Trophoblast cell (in vitro differentiated cells and primary cell): ENCODE data around the gene ECHDC1.

ENCODE experiments used
- DNase-seq, 2 donors: peaks; one replicate each; pipeline ENCODE4 v3.0.0-alpha.2; 2016
- H2AFZ ChIP-seq: 2 replicates; pipeline ENCODE4 v1.6.1; 2013; ENCODE audit warnings: low read length, moderate library complexity, mild to moderate bottlenecking; ENCODE audit not compliant: insufficient read depth, poor library complexity
- H2AK5ac ChIP-seq: 2 replicates; pipeline ENCODE4 v1.6.1; 2013; ENCODE audit warnings: mild to moderate bottlenecking, low read length
- H2BK120ac ChIP-seq: 2 replicates; pipeline ENCODE4 v1.6.1; 2013; ENCODE audit warnings: low read length, mild to moderate bottlenecking, moderate library complexity; ENCODE audit not compliant: insufficient read depth, poor library complexity
- H2BK12ac ChIP-seq: 2 replicates; pipeline ENCODE4 v1.6.1; 2013; ENCODE audit warnings: mild to moderate bottlenecking, low read length, moderate library complexity
- H2BK5ac ChIP-seq: 2 replicates; pipeline ENCODE4 v1.6.1; 2013; ENCODE audit warnings: low read length, low read depth, moderate library complexity, mild to moderate bottlenecking; ENCODE audit not compliant: poor library complexity
- H3K14ac ChIP-seq: 2 replicates; pipeline ENCODE4 v1.6.1; 2013; ENCODE audit warnings: mild to moderate bottlenecking, low read length
- H3K18ac ChIP-seq: 2 replicates; pipeline ENCODE4 v1.6.1; 2013; ENCODE audit warnings: mild to moderate bottlenecking, low read length
- H3K23ac ChIP-seq: 2 replicates; pipeline ENCODE4 v1.6.1; 2013; ENCODE audit warnings: low read length
- H3K27ac ChIP-seq: 2 replicates; pipeline ENCODE4 v1.5.1; 2013; ENCODE audit warnings: low read depth, mild to moderate bottlenecking, inconsistent platforms, low read length, moderate library complexity
- H3K27me3 ChIP-seq: 2 replicates; pipeline ENCODE4 v1.6.1; 2013; ENCODE audit warnings: inconsistent platforms, mild to moderate bottlenecking, low read length, moderate library complexity; ENCODE audit not compliant: insufficient read depth
- H3K36me3 ChIP-seq, 2 experiments: 1 replicate in 1 of 2; 2 replicates in 1 of 2; pipeline ENCODE4 v1.6.1; 2013; ENCODE audit warnings: low read length in 2 of 2, mild to moderate bottlenecking in 2 of 2, moderate library complexity in 1 of 2; ENCODE audit not compliant: insufficient read depth in 2 of 2, control insufficient read depth in 1 of 2
- H3K4ac ChIP-seq: 2 replicates; pipeline ENCODE4 v1.6.1; 2013; ENCODE audit warnings: low read depth, mild to moderate bottlenecking, low read length, moderate library complexity
- H3K4me1 ChIP-seq, 2 experiments: 1 replicate in 1 of 2; 2 replicates in 1 of 2; pipeline ENCODE4 v1.6.1; 2013; ENCODE audit warnings: low read length in 2 of 2, mild to moderate bottlenecking in 2 of 2, moderate library complexity in 1 of 2; ENCODE audit not compliant: insufficient read depth in 2 of 2, control insufficient read depth in 1 of 2
- H3K4me2 ChIP-seq: 2 replicates; pipeline ENCODE4 v1.6.1; 2013; ENCODE audit warnings: inconsistent platforms, mild to moderate bottlenecking, low read length, moderate library complexity
- H3K4me3 ChIP-seq: 2 replicates; pipeline ENCODE4 v1.5.1; 2013; ENCODE audit warnings: mild to moderate bottlenecking, low read depth, low read length, inconsistent platforms
- H3K79me1 ChIP-seq: one replicate; pipeline ENCODE4 v1.6.1; 2013; ENCODE audit warnings: low read length
- H3K79me2 ChIP-seq: 2 replicates; pipeline ENCODE4 v1.6.1; 2013; ENCODE audit warnings: low read length, mild to moderate bottlenecking; ENCODE audit not compliant: control insufficient read depth, insufficient read depth, poor library complexity
- H3K9ac ChIP-seq: 2 replicates; pipeline ENCODE4 v1.6.1; 2013; ENCODE audit warnings: mild to moderate bottlenecking, low read length
- H3K9me3 ChIP-seq: 2 replicates; pipeline ENCODE4 v1.6.1; 2013; ENCODE audit warnings: low read depth, mild to moderate bottlenecking, control low read depth, inconsistent platforms, low read length; ENCODE audit not compliant: insufficient read depth
- H4K12ac ChIP-seq: 2 replicates; pipeline ENCODE4 v1.6.1; 2013; ENCODE audit warnings: low read depth, mild to moderate bottlenecking, low read length, moderate library complexity
- H4K8ac ChIP-seq: 2 replicates; pipeline ENCODE4 v1.6.1; 2013; ENCODE audit warnings: low read depth, mild to moderate bottlenecking, low read length, moderate library complexity
- H4K91ac ChIP-seq: one replicate; pipeline ENCODE4 v1.6.1; 2013; ENCODE audit warnings: low read depth, mild to moderate bottlenecking, low read length, moderate library complexity
- WGBS: extraction: QIAGEN DNeasy Blood & Tissue Kit; methylation state at CpG from one replicate; pipeline ENCODE4 v1.1.7; 2013; ENCODE audit warnings: missing lambda C conversion rate; ENCODE audit not compliant: insufficient read length, insufficient coverage; ENCODE audit errors: extremely low coverage; 5-methylcytosine and 5-hydroxymethylcytosine counted together

Gene ECHDC1

DNA sequence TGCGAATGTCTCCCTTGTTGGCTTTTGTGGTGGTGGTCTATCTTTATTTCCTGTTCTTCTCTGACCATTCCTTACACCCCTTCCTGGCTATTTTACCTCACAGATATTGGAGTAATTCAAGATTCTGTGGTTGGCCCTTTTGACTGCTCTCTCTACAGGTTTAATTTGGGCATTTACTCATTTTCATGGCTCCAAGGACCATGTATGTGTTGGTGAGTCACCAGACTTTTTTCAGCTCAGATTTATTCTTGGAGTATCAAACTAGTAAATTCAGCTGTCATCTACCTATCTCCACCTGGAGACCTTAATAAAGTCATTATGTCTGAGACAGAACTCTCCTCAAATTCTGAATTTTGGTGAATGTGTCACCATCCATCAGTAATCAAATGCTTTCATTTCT lies 61.2 kb downstream of the ECHDC1 start:
- Histone ChIP-seq H3K27me3 (no peaks in the 10 kb centered on the region), H2BK5ac (no peak overlapping the region)
- WGBS, result no CpG with 5 or more reads among the region's 1 CpG

DNA sequence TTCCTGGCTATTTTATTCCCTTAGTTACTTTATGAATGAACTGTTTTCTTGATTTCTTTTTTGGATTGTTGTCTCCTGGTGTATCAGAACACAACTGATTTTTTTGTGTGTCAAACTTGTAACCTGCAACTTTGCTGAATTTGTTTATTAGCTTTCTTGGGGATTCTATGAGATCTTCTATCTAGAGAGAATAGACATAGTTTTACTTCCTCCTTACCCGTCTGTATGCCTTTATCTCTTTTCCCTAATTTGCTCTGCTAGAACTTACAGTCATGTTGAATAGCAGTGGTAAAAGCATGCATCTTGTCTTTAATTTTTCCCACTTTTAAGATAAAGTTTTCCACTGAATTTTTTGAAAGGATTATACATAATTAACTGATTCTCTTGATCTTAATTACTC lies 63.6 kb downstream of the ECHDC1 start:
- Histone ChIP-seq H3K4me2 (no peak overlapping the region), H3K4me1 (no peaks in the 10 kb centered on the region), H3K79me1 (no peaks in the 10 kb centered on the region), H2AK5ac (no peak overlapping the region), H3K18ac (no peak overlapping the region), H3K9me3 (no peaks in the 10 kb centered on the region), H4K12ac (no peak overlapping the region), H2BK5ac (no peak overlapping the region), H2BK12ac (no peak overlapping the region), H4K8ac (no peak overlapping the region), H3K9ac (no peak overlapping the region), H3K23ac (no peak overlapping the region), H3K14ac (no peak overlapping the region), H2BK120ac (no peak overlapping the region), H3K27me3 (no peaks in the 10 kb centered on the region), H4K91ac (no peak overlapping the region), H2AFZ (no peak overlapping the region), H3K4me3 (no peak overlapping the region), H3K27ac (no peak overlapping the region), H3K36me3 (peaks cover 0 to 1% of the 10 kb centered on the region in 2 experiments), H3K4ac (no peak overlapping the region), H3K79me2 (no peaks in the 10 kb centered on the region)
- no peak for DNase-seq
- no CpG with 5 or more reads among the region's 1 CpG for WGBS

More for the DNA sequence above, 61.2 kb downstream of the ECHDC1 start:
- no peak overlapping the region for H4K12ac ChIP-seq
- no peak overlapping the region for H4K91ac ChIP-seq
- H3K4me2 ChIP-seq, result no peak overlapping the region
- H3K23ac ChIP-seq, result no peak overlapping the region
- H2BK120ac ChIP-seq, result no peak overlapping the region
- H3K27ac ChIP-seq, result no peak overlapping the region
- no peaks in the 10 kb centered on the region for H3K4me1 ChIP-seq
- H3K79me1 ChIP-seq, result no peaks in the 10 kb centered on the region
- H3K36me3 ChIP-seq, result peaks cover 2 to 11% of the 10 kb centered on the region in 2 experiments
- H3K14ac ChIP-seq, result no peak overlapping the region
- no peak overlapping the region for H3K9ac ChIP-seq
- H2AK5ac ChIP-seq, result no peak overlapping the region
- DNase-seq, result no peak
- H2AFZ ChIP-seq, result no peak overlapping the region
- no peak overlapping the region for H4K8ac ChIP-seq
- H3K79me2 ChIP-seq, result no peaks in the 10 kb centered on the region
- no peak overlapping the region for H3K18ac ChIP-seq
- no peak overlapping the region for H3K4me3 ChIP-seq
- H2BK12ac ChIP-seq, result no peak overlapping the region
- no peaks in the 10 kb centered on the region for H3K9me3 ChIP-seq
- no peak overlapping the region for H3K4ac ChIP-seq

DNA sequence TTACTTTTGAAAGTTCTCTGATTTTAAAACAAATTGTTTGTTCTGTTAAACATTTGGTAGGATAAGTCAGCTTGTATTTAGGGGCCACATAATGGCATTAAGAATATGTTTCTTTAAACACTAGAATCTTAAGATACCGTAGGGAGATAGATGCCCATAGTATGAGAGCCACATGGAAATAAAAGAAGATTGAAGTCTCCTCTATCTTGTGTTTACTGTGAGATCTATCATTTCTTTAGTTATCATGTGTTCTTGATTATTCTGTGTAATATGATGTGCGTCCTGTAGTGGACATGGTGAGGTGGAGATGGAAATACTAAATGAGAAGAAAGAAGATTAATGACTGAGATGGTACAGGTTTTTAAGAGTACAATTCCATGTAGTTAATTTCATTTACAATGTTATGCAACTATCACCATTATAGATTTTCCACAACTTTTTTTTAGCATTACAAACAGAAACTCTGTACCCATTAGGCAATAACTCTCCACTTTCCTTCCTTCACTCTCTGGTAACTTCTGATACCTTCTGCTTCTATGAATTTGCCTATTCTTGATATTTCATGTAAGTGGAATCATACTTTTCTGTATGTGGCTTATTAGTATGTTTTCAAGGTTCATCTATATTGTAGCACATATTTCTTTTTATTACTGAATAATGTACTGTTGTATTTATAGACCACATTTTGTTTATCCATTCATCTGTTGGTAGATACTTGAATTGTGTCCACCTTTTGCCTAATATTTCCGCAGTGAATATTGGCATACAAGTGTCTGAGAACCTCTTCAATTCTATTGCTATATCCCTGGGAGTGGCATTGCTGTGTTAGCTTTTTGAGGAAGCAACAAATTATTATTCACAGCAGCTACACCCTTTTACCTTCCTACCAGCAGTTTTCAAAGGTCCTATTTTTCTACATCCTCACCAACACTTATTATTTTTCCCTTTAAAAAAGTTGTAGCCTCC lies 65.2 kb downstream of the ECHDC1 start:
- no peak overlapping the region for H2AFZ ChIP-seq
- DNase-seq, result no peak
- H3K18ac ChIP-seq, result no peak overlapping the region
- no peak overlapping the region for H3K14ac ChIP-seq
- no peaks in the 10 kb centered on the region for H3K9me3 ChIP-seq
- no peak overlapping the region for H3K9ac ChIP-seq
- no peaks in the 10 kb centered on the region for H3K27me3 ChIP-seq
- peaks cover 0 to 1% of the 10 kb centered on the region in 2 experiments for H3K36me3 ChIP-seq
- no peaks in the 10 kb centered on the region for H3K4me1 ChIP-seq
- no peak overlapping the region for H4K8ac ChIP-seq
- H2BK120ac ChIP-seq, result no peak overlapping the region
- H2BK12ac ChIP-seq, result no peak overlapping the region
- H2AK5ac ChIP-seq, result no peak overlapping the region
- H3K4me2 ChIP-seq, result no peak overlapping the region
- WGBS, result no CpG with 5 or more reads among the region's 3 CpGs
- H2BK5ac ChIP-seq, result no peak overlapping the region
- no peak overlapping the region for H4K12ac ChIP-seq
- no peak overlapping the region for H3K27ac ChIP-seq
- no peaks in the 10 kb centered on the region for H3K79me2 ChIP-seq
- H3K79me1 ChIP-seq, result no peaks in the 10 kb centered on the region
- no peak overlapping the region for H3K4me3 ChIP-seq
- no peak overlapping the region for H4K91ac ChIP-seq
- no peak overlapping the region for H3K4ac ChIP-seq
- H3K23ac ChIP-seq, result no peak overlapping the region

DNA sequence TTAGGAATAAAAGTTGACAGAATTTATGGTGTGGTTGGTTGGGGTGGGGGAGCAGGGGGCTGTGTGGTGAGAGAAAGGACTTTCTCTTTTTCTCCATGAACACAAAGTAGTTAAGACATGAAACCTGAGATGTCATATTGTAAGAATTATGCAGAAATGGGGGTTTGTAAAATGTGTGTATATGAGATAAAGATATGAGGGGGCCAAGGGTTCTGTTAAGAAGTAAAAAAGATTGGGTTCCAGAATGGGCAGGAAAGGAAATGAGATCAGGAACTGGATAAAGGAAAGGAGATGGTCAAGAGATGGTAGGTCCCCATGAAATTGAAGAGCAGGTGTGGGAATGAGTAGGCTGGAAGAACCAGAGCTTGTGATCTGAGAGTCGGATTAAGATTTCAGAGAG lies 67.1 kb downstream of the ECHDC1 start:
- Histone ChIP-seq H3K4me3 (no peak overlapping the region), H3K18ac (no peak overlapping the region), H2BK120ac (no peak overlapping the region), H3K4me2 (no peak overlapping the region), H3K79me2 (no peaks in the 10 kb centered on the region), H3K4ac (no peak overlapping the region), H3K36me3 (no peaks in the 10 kb centered on the region), H3K79me1 (no peaks in the 10 kb centered on the region), H4K91ac (no peak overlapping the region), H3K23ac (no peak overlapping the region), H4K8ac (no peak overlapping the region), H3K27ac (no peak overlapping the region), H3K14ac (no peak overlapping the region), H2BK5ac (no peak overlapping the region), H4K12ac (no peak overlapping the region), H2AFZ (no peak overlapping the region), H2AK5ac (no peak overlapping the region), H2BK12ac (no peak overlapping the region), H3K9me3 (no peaks in the 10 kb centered on the region), H3K9ac (no peak overlapping the region), H3K4me1 (no peaks in the 10 kb centered on the region), H3K27me3 (no peaks in the 10 kb centered on the region)
- DNase-seq, result no peak
- no CpG with 5 or more reads among the region's 1 CpG for WGBS
